AG10803 (cell line): ENCODE measurements around the gene DOCK11.

ENCODE experiments used
- DNase-seq: peaks from one replicate; pipeline ENCODE4 v3.0.0; 2010; ENCODE audit warnings: low read depth
- H3K4me3 ChIP-seq: 2 replicates; pipeline ENCODE4 v1.5.1; 2011; ENCODE audit warnings: mild to moderate bottlenecking, low read length, control low read depth
- TF ChIP-seq, protein P1 (sequence below): conservative IDR thresholded peaks from 2 replicates; pipeline ENCODE4 v1.5.1; 2011; ENCODE audit warnings: mild to moderate bottlenecking, low read length, control low read depth, inconsistent platforms

DOCK11 gene

DNA sequence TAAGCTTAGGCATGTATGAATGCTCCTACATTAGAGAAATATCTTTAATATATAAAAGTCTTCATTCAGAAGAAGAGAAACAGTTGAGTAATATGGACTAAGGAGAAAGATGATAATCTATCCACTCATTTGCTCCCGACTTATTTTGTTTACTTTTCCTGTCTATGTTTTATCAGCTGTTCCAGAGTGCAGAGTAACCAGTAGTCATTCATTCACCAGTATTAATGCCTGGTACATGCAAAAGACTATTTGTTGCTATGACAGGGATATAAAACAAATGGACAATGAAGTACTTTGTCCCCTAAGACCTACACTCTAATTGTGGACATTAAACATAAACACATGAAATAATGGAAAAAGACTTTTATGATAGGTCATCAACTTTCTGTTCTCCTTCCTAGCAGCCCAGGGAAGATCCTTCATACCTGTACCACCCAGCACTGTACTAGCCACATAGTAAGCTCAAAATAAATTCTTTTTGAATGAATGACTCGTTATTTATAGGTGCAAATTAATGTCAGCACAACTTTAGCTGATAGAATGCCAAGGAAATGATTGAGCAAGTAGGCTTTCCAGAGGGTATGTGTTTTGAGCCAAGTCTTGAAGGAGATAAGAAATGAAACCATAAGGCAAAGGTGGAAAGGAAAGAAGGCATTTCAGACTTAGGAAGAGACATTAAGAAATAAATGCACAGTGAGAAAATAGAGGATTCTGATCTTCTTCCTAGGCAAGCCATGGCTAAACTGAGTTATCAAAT, 186.8 kb downstream of the DOCK11 start:
- TF ChIP-seq, protein P1, sequence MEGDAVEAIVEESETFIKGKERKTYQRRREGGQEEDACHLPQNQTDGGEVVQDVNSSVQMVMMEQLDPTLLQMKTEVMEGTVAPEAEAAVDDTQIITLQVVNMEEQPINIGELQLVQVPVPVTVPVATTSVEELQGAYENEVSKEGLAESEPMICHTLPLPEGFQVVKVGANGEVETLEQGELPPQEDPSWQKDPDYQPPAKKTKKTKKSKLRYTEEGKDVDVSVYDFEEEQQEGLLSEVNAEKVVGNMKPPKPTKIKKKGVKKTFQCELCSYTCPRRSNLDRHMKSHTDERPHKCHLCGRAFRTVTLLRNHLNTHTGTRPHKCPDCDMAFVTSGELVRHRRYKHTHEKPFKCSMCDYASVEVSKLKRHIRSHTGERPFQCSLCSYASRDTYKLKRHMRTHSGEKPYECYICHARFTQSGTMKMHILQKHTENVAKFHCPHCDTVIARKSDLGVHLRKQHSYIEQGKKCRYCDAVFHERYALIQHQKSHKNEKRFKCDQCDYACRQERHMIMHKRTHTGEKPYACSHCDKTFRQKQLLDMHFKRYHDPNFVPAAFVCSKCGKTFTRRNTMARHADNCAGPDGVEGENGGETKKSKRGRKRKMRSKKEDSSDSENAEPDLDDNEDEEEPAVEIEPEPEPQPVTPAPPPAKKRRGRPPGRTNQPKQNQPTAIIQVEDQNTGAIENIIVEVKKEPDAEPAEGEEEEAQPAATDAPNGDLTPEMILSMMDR: no peak
- DNase-seq: no peak
- no peak overlapping the region for H3K4me3 ChIP-seq

DNA sequence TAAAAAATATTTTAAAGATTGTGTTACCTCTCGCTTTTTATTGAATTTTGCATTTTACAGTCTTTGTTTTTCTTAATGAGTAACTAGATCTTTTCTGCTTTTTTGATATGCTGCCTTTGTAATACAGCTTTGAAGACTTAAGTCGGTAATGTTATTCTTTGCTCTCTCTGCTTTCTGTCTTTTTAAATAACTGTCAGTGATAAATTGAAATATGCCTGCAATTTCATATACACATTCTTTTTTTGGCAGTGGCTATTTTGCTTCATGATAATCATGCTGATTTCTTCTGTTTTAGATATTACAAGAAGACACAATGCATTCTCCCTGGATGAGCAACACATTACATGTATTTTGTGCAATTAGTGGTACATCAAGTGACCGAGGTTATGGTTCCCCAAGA, 189.8 kb downstream of the DOCK11 start:
- H3K4me3 ChIP-seq: no peak overlapping the region
- no peak for DNase-seq
- TF ChIP-seq, protein P1: no peak

DNA sequence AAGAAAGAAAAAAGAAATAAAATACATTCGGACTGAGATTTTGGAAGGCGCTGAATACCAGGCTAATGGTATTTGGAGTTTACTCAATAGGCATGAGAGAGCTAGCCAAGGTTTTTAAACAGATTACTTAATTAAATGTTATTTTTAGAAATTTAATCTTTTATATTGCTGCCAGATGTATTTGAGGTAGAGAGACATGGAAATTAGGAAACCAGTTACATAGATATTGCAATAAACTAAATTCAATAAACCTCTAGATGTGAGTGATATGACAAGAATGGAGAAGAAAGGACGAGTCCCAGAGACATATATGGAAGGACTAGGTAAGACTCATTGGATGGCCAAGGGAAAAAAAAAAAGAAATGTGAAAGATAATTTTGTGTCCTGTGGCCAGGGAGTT, 193.3 kb downstream of the DOCK11 start:
- TF ChIP-seq, protein P1: no peak
- no peak overlapping the region for H3K4me3 ChIP-seq
- no peak for DNase-seq

DNA sequence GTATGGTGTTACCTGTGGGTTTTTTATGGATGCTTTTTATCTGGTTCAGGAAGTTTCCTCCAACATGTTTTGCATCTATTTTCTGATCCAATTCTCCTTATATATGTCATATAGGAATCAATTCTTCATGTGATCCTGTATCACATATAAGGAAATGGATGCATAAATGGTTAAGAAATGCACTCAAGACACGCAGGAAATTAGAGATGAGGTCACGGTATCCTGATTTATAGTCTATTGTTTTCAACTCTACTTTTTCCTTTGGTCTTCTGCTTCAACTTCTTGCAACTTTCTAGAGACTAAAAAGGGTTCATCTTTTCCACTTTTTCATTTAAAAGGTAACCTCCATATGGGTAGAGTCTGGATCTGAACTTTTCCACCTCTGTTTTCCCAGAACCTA, 198.2 kb downstream of the DOCK11 start:
- no peak overlapping the region for H3K4me3 ChIP-seq
- no peak for DNase-seq
- TF ChIP-seq, protein P1: no peak

DNA sequence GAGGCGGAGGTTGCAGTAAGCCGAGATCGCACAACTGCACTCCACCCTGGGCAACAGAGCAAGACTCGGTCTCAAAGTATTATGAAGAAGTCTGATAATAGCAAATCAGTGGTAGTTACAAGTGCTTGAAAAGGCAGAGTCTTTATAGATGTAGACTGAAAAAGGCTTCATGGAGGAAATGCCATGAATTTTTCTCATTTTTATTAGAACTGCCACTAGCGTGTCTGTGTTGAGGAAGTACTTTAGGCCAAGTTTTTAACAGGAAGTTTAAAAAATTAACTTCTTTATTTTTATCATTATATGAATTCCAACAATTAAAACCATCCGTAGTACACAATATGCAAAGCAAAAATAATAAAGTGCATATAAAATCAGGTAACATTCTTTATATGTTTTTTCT, 199.0 kb downstream of the DOCK11 start:
- peak; percentile 23 for DNase-seq
- no peak overlapping the region for H3K4me3 ChIP-seq
- TF ChIP-seq, protein P1: no peak

DNA sequence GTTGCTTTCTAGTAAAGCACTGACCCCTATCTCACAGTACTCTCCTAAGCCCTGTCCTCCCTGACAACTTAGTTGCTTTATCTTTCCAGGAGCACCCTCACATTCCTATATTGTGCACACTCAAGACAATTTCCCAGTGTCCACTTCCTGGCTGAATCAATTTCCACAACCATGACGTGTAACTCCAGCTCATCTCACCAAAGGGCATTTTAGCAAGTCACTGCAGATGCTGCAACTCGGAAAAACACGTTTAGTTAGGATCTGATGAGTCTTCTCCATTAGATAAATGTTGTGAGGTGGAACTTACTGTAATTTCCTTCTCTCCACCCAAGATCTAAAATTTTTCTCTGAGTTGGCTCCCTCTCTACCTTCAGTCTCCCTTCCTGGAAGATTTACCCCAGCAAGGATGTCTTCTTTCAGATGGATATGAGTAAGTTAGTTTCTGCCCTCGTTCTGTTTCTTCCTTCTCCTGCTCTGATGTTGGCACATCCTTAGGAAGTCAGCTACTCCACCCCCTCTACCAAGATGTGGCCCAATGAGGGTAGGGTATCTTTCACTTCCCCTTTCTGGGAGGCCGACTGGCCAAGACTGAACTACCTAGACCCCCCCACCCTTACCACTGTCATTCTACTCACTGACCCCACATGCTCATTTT, 203.0 kb downstream of the DOCK11 start:
- H3K4me3 ChIP-seq: no peak overlapping the region
- TF ChIP-seq, protein P1: no peak
- peak; percentile 11 for DNase-seq

DNA sequence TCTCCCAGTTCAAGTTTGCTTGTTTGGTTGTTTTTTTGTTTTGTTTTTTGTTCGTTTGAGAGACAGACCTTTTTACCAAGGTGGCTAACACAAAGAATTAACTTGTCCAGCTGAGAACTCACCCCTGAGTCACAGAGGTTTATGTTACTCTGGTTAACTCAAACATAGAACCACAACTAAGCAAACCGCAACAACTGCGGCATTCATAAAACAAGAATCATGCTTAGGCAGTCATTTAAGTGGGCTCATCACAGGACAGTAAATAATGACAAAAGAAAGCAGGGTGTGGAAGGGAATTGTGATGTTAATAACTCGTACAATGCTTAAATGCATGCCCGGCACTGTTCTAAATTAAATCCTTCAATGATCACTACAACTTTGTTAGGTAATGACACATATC, 207.1 kb downstream of the DOCK11 start:
- TF ChIP-seq, protein P1: no peak
- no peak overlapping the region for H3K4me3 ChIP-seq
- no peak for DNase-seq
